Upper lobe of left lung (tissue), 4 donors: ENCODE results near the gene PCSK6.

Experiments used
- POLR2A ChIP-seq, 4 donors: fragments of 450-650 bp; IDR thresholded peaks; one replicate each; pipeline ENCODE4 v1.5.1; 2016 to 2017; ENCODE audit warnings: antibody characterized with exemption in 4 of 4, mild to moderate bottlenecking in 2 of 4
- TF ChIP-seq, protein P1 (sequence below), 6 experiments: fragments of 450-650 bp in 4 of 6; fragments of 200-600 bp in 2 of 6; sonication (generic) in 2 of 6; IDR thresholded peaks; one replicate each; pipeline ENCODE4 v1.5.1; 2016 to 2019; ENCODE audit warnings: antibody characterized with exemption in 6 of 6

- TF ChIP-seq POLR2A (IDR thresholded peaks at IDR 0.05): no peak
- TF ChIP-seq, protein P1, sequence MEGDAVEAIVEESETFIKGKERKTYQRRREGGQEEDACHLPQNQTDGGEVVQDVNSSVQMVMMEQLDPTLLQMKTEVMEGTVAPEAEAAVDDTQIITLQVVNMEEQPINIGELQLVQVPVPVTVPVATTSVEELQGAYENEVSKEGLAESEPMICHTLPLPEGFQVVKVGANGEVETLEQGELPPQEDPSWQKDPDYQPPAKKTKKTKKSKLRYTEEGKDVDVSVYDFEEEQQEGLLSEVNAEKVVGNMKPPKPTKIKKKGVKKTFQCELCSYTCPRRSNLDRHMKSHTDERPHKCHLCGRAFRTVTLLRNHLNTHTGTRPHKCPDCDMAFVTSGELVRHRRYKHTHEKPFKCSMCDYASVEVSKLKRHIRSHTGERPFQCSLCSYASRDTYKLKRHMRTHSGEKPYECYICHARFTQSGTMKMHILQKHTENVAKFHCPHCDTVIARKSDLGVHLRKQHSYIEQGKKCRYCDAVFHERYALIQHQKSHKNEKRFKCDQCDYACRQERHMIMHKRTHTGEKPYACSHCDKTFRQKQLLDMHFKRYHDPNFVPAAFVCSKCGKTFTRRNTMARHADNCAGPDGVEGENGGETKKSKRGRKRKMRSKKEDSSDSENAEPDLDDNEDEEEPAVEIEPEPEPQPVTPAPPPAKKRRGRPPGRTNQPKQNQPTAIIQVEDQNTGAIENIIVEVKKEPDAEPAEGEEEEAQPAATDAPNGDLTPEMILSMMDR (IDR thresholded peaks at IDR 0.05): no peak
These were observed 32.1 kb upstream of the PCSK6 start for GRCh38 chr15:101521591-101521990.
